HL-60/S4 (cell line): ENCODE data around the gene DTX2.
"Not testable (repeated sequence)": the region's sequence is repeated elsewhere in the genome, so short reads cannot be mapped to it uniquely, and the experiment has no call there.

ENCODE experiments used
- in situ Hi-C: fragments of 300-500 bp; cut with MboI; formaldehyde crosslinking; loops from 2 replicates; pipeline ENCODE4 v1.14.3; 2022; ENCODE audit warnings: low sequenced_read_pairs

Gene DTX2

DNA sequence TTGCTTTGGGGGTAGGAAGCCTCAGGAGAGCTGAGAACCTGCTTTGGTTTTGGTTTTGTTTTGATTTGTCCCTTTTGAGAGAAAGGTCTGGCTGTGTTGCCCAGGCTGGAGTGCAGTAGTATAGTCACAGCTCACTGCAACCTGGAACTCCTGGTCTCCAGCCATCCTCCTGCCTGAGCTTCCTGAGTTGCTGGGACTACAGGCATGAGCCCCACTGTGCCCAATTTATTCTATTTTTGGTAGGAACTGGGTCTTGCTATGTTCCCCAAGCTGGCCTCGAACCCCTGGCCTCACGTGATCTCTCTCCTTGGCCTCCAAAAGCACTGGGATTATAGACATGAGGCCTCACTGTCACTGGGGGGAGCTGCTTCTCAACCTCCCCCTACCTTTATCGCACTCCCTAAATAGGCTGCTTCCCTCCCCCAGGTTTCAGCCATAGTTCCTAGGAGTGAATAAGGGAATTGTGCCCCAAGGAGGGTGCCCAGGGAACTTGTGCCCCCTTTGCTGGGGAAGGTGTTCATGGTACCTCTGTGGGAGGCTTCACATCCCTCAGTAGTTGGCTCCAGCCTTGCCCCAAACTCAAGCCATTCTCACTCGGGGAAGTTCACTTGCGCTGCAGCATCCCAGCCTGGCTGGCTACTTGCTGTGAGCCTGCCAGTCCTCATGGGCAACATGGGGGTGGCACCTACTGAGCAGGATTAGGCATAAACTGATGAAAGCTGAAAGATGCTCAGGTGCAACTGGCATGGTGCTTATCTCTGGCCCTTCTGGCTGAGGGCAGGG lies 18.7 kb upstream of the DTX2 start:
- in situ Hi-C loops = not testable (repeated sequence)

DNA sequence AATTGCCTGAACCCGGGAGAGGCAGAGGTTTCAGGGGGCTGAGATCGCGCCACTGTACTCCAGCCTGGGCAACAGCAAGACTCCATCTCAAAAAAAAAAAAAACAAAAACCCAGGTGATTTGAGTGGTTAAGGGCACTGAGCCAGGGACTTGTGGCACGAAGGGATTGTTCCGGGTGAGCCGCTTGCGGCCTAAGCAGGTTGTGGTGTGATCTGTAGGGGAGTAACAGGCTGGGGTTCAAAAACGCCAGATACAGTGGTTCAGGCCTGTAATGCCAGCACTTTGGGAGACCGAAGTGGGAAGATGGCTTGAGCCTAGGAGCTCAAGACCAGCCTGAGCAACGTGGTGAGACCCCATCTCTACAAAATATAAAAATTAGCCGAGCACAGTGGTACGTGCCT lies 17.7 kb upstream of the DTX2 start:
- in situ Hi-C loops = not testable (repeated sequence)

- in situ Hi-C loops = not testable (repeated sequence)
Observed at GRCh38 chr7:76445577-76446008, 15.9 kb upstream of the DTX2 start.

- in situ Hi-C loops = not testable (repeated sequence)
Observed at GRCh38 chr7:76457017-76457416, 4.5 kb upstream of the DTX2 start.

GRCh38 chr7:76458504-76458903 lies 3.0 kb upstream of the DTX2 start:
- in situ Hi-C loops = not testable (repeated sequence)

DNA sequence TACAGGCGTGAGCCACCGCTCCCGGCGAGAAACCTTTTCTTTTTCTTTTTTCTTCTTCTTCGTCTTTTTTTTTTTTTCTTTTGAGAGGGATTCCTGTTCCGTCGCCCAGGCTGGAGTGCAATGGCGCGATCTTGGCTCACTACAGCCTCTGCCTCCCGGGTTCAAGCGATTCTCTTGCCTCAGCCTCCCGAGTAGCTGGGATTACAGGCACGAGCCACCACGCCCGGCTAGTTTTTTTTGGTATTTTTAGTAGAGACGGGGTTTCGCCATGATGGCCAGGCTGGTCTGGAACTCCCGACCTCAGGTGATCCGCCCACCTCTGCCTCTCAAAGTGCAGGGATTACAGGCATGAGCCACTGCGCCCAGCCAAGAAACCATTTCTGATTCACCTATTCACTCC lies 742 bp upstream of the DTX2 start:
- in situ Hi-C loops = not testable (repeated sequence)

- in situ Hi-C loops = not testable (repeated sequence)
Observed at GRCh38 chr7:76462271-76462882, 868 bp downstream of the DTX2 start.

DNA sequence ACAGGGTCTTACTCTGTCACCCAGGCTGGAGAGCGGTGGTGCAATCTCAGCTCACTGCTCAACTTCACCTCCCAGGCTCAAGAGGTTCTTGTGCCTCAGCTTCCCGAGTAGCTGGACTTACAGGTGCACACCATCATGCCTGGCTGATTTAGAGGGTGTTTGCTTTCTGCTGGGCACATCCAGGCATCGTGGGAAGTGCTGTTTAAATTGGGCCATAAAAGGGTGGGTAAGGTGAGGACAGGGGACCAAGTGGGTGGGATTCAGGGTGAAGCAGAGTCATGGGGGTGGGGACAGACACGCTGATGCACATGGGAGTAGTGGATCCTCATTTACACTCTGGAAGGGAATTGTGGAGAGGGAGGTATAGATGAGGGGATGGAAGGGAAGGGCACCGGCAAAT lies 3.5 kb downstream of the DTX2 start:
- in situ Hi-C loops = not testable (repeated sequence)

- in situ Hi-C loops = not testable (repeated sequence)
Observed at GRCh38 chr7:76465950-76466349, 4.4 kb downstream of the DTX2 start.

GRCh38 chr7:76467743-76468404 lies 6.4 kb downstream of the DTX2 start:
- in situ Hi-C loops = not testable (repeated sequence)

GRCh38 chr7:76471556-76472221 lies 10.2 kb downstream of the DTX2 start:
- in situ Hi-C loops = not testable (repeated sequence)

DNA sequence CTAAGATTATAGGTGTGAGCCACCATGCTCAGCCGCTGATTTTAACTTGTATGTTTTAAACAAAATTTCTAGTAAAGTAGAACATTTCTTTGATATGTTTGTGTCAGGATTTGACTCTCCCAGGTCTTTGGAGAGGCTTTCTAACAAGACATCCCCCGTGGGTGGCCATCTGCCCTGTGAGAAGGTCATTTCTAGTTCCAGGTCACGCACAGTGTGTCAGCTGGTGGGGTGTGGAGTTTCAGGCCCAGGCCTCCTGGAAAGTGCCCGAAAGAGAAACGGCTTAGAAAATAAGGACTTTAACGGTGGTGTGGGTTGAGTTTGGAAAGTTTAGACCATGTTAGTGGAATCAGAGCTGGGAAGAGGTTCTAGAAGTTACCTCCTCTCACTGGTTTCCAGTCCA lies 11.6 kb downstream of the DTX2 start:
- in situ Hi-C loops = not testable (repeated sequence)

GRCh38 chr7:76476280-76476679 lies 14.8 kb downstream of the DTX2 start:
- in situ Hi-C loops = not testable (repeated sequence)

- in situ Hi-C loops = not testable (repeated sequence)
Observed at GRCh38 chr7:76476742-76477474, 15.4 kb downstream of the DTX2 start.

DNA sequence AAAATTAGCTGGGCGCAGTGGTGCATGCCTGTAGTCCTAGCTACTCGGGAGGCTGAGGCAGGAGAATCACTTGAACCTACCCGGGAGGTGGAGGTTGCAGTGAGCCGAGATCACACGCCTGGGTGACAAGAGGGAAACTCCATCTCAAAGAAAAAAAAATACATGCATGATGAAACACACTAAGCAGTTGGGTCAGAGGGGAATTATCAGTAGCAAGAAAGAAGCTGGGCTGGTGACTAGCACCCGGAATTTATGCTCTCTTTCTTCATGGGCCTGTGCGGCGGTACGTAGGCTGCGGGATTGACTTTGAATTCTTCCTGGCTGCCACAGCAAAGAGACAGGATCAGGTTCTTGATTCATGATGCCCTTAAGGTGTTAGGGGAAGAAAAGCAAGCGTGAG lies 18.1 kb downstream of the DTX2 start:
- in situ Hi-C loops = not testable (repeated sequence)

DNA sequence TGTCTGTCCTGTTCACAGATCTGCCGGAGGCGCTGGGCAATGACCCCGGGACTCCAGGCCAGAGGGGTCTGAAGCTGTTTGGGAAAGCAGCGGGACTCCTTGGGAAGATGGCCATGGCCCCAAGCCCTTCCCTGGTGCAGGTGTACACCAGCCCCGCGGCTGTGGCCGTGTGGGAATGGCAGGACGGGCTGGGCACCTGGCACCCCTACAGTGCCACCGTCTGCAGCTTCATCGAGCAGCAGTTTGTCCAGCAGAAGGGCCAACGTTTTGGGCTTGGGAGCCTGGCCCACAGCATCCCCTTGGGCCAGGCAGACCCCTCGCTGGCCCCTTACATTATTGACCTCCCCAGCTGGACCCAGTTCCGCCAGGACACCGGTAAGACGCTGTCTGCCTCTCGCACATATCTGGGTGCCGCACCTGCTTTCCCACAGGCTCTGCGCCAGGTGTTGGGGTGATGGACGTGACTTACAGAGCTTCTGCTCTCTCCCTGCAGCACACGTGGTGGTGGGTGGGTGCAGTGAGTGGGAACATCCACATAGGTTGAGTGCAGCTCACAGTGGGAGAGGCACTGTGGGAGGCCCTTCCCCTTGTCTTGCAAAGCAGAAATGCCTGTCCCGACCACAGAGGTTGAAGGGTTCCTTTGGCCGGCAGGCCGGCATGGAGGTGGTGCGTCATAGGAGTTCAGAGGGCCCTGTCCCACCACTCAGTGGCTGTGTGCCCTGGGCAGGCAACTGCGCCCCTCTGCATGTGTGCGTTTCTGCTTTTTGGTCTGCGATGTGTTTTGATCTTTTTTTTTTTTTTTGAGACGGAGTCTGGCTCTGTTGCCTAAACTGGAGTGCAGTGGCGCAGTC lies 19.1 kb downstream of the DTX2 start:
- in situ Hi-C loops = not testable (repeated sequence)

- in situ Hi-C loops = not testable (repeated sequence)
Observed at GRCh38 chr7:76482660-76483059, 21.2 kb downstream of the DTX2 start.

DNA sequence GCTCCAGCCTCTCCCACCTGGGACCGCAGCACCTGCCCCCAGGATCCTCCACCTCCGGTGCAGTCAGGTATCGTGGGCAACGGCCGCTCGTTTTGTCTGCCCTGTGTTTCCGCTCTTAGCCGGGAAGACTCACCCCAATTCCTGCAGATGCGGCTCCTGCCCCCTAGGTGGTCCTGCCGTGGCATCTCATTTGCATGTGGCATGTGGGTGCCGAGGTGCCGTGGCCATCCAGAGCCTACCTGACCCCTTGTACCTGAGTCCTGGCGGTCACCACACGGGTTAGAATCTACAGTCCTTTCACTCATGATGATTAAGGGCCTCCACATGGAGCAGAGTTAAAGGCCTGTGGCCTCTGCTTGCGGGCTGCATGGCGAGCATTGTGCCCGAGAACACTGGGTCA lies 21.6 kb downstream of the DTX2 start:
- in situ Hi-C loops = not testable (repeated sequence)

- in situ Hi-C loops = not testable (repeated sequence)
Observed at GRCh38 chr7:76484456-76484855, 22.9 kb downstream of the DTX2 start.
